K562 (cell line): Measurements from ENCODE around the gene MYADML2. TPM values are rescaled to one million over a fixed set of nuclear protein-coding genes. Genes with fewer than 3 reads are reported as not detected.

Experiments
- CC2D1A ChIP-seq: fragments of 450-650 bp; IDR thresholded peaks from 2 replicates; pipeline ENCODE4 v1.6.1; 2017; ENCODE audit warnings: mild to moderate bottlenecking
- CCNT2 ChIP-seq: IDR thresholded peaks from 2 replicates; pipeline ENCODE4 v1.6.1; 2011; ENCODE audit warnings: borderline replicate concordance, low read depth, mild to moderate bottlenecking, moderate library complexity, mixed read lengths, low read length; ENCODE audit not compliant: insufficient read length; ENCODE audit errors: extremely low read depth
- COPS2 ChIP-seq: fragments of 450-650 bp; conservative IDR thresholded peaks from 2 replicates; pipeline ENCODE4 v1.6.1; 2016; ENCODE audit warnings: mild to moderate bottlenecking, moderate library complexity
- DIDO1 ChIP-seq: fragments of 450-650 bp; IDR thresholded peaks from 2 replicates; pipeline ENCODE4 v1.6.1; 2016; ENCODE audit warnings: low read depth, missing biosample characterization, missing genetic modification characterization
- DLX4 ChIP-seq: fragments of 250-450 bp; sonication (Bioruptor Pico); IDR thresholded peaks from 2 replicates; pipeline ENCODE4 v1.6.1; 2021; ENCODE audit warnings: mild to moderate bottlenecking
- FOS ChIP-seq: IDR thresholded peaks from 3 replicates; pipeline ENCODE4 v1.6.1; 2011; ENCODE audit not compliant: insufficient read length; ENCODE audit errors: extremely low read depth
- FOXJ2 ChIP-seq: fragments of 200-800 bp; sonication (Bioruptor generic); IDR thresholded peaks from 2 replicates; pipeline ENCODE4 v1.6.1; 2016; ENCODE audit warnings: missing genetic modification characterization, missing compliant biosample characterization
- HES1 ChIP-seq: fragments of 450-650 bp; IDR thresholded peaks from 2 replicates; pipeline ENCODE4 v1.6.1; 2016; ENCODE audit warnings: low read depth, mild to moderate bottlenecking, moderate library complexity
- ID3 ChIP-seq, 2 experiments: fragments of 250-450 bp in 1 of 2; fragments of 450-650 bp in 1 of 2; sonication (Bioruptor Pico) in 1 of 2; IDR thresholded peaks; 2 replicates each; pipeline versions ENCODE4 v1.6.1 to v1.8.0; 2016 to 2021; ENCODE audit warnings: mild to moderate bottlenecking in 2 of 2, moderate library complexity in 2 of 2, missing compliant biosample characterization in 1 of 2, missing genetic modification characterization in 1 of 2
- KLF13 ChIP-seq: fragments of 450-650 bp; IDR thresholded peaks from 2 replicates; pipeline ENCODE4 v1.6.1; 2016; ENCODE audit warnings: missing genetic modification characterization, low read depth, mild to moderate bottlenecking, missing compliant biosample characterization, moderate library complexity, borderline replicate concordance
- KLF6 ChIP-seq: fragments of 250-450 bp; sonication (Bioruptor Pico); IDR thresholded peaks from 2 replicates; pipeline ENCODE4 v1.4.0; 2020; ENCODE audit warnings: mild to moderate bottlenecking, moderate library complexity, borderline replicate concordance
- MYNN ChIP-seq, 2 experiments: sonication (generic); formaldehyde crosslinking in 1 of 2; IDR thresholded peaks; 2 replicates each; pipeline versions ENCODE4 v1.5.0 to v1.6.1; 2016 to 2020; ENCODE audit warnings: antibody characterized with exemption in 1 of 2, missing genetic modification reagents in 1 of 2
- PURB ChIP-seq: sonication (generic); formaldehyde crosslinking; IDR thresholded peaks from 2 replicates; pipeline ENCODE4 v1.9.0; 2021; ENCODE audit warnings: low read depth, mild to moderate bottlenecking, missing genetic modification reagents
- TARDBP ChIP-seq: fragments of 450-650 bp; IDR thresholded peaks from 2 replicates; pipeline ENCODE4 v1.6.1; 2016
- ZBTB34 ChIP-seq: fragments of 250-450 bp; sonication (Bioruptor Pico); IDR thresholded peaks from 2 replicates; pipeline ENCODE4 v1.8.0; 2021; ENCODE audit warnings: mild to moderate bottlenecking, moderate library complexity
- ZNF133 ChIP-seq: fragments of 250-450 bp; sonication (Bioruptor Pico); IDR thresholded peaks from 2 replicates; pipeline ENCODE4 v1.4.0; 2020; ENCODE audit warnings: mild to moderate bottlenecking
- ZNF175 ChIP-seq: fragments of 200-800 bp; sonication (Bioruptor generic); IDR thresholded peaks from 2 replicates; pipeline ENCODE4 v1.6.1; 2016; ENCODE audit warnings: low read depth, mild to moderate bottlenecking, missing genetic modification characterization, missing compliant biosample characterization
- ZNF347 ChIP-seq: fragments of 450-650 bp; formaldehyde crosslinking; IDR thresholded peaks from 2 replicates; pipeline ENCODE4 v1.4.0; 2020; ENCODE audit warnings: low read depth, mild to moderate bottlenecking, moderate library complexity
- ZNF551 ChIP-seq: fragments of 250-450 bp; sonication (Bioruptor Pico); IDR thresholded peaks from 2 replicates; pipeline ENCODE4 v1.5.0; 2021; ENCODE audit warnings: mild to moderate bottlenecking, moderate library complexity
- ZNF644 ChIP-seq: fragments of 200-800 bp; sonication (Bioruptor generic); IDR thresholded peaks from 2 replicates; pipeline ENCODE4 v1.6.1; 2016; ENCODE audit warnings: low read depth, missing genetic modification characterization, missing compliant biosample characterization
- polyA plus RNA-seq, 8 experiments: library from polyadenylated mRNA; depleted of rRNA in 4 of 8; stranded (reverse) in 5 of 8; unstranded in 3 of 8; fragments of >200 nt; fragmentation: Nextera tagmentation in 2 of 8; fragmentation: Illumina TruSeq in 1 of 8; extraction: Ambion mirVana in 2 of 8; extraction: Trizol in 1 of 8; gene quantifications; 2 replicates each; pipeline versions ENCODE4 v1.2.1 to v1.2.3, GENCODE V29; 2011 to 2014; ENCODE audit warnings: inconsistent platforms in 1 of 8, missing spikeins in 1 of 8
- total RNA-seq, 7 experiments: library from RNA; depleted of rRNA in 6 of 7; stranded (reverse); fragments of >200 nt in 6 of 7; fragmentation: Illumina TruSeq in 2 of 7; extraction: Trizol in 2 of 7; gene quantifications; 2 replicates each; pipeline versions ENCODE4 v1.2.1 to v1.2.3, GENCODE V29; 2011 to 2021; ENCODE audit warnings: low replicate concordance in 1 of 7
- TF ChIP-seq, protein P1 (sequence below): fragments of 450-650 bp; IDR thresholded peaks from 2 replicates; pipeline ENCODE4 v1.6.1; 2017; ENCODE audit warnings: antibody characterized with exemption, mild to moderate bottlenecking

Gene MYADML2
- total and polyA plus RNA-seq, 9 of the 15 experiments (the other 6 are each of a cell fraction or from before 2014, with no cell fraction given) = not detected

DNA sequence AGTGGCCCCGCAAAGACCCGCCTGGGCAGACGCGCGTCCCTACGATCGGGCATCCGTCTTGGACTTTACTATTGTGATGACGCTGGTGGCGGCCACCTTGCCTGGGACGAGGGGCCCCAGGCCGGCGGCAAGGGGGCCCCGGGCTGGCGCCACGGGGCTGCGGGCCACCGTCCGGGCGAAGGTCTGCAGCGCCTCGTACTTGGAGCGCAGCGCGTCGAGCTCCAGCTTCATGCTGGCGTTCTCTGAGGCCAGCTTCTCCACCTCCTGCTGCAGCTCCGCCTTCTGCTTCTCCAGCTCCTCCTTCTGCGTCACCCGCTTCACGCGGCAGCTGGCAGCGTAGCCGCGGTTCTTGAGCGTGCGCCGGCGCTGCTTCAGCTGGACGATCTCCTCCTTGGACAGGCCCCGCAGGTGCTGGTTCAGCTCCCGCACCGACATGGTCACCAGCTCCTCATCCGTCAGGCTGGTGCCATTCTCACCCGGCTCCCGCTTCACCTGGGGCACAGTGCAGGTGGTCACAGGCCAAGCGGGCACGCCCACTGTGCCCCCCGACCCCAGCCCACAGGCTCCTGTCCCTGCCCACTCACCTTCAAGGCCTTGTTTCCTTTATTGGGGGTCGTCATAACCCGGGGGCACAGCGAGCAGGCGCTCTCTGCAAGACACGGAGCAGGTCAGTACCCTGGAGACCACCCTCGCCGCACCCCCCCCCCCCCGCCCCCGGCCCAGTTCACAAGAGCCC lies 24.3 kb downstream of the MYADML2 start (continued):
- no peak for TF ChIP-seq ZNF644
- TF ChIP-seq DIDO1 = no peak
- no peak for TF ChIP-seq DLX4 (CRISPR knock-in tag)
- TF ChIP-seq ZNF133 (CRISPR knock-in tag) = no peak
- TF ChIP-seq KLF6 (CRISPR knock-in tag) = no peak
- TF ChIP-seq ZBTB34 (CRISPR knock-in tag) = no peak
- TF ChIP-seq MYNN (IDR thresholded peaks at IDR 0.05) = no peak
- no peak for TF ChIP-seq MYNN (CRISPR knock-in tag; IDR thresholded peaks at IDR 0.05)
- no peak for TF ChIP-seq COPS2
- no peak for TF ChIP-seq ID3 (CRISPR knock-in tag; IDR thresholded peaks at IDR 0.05)
- no peak for TF ChIP-seq ID3 (tag; IDR thresholded peaks at IDR 0.05)
- no peak for TF ChIP-seq KLF13
- TF ChIP-seq, protein P1, sequence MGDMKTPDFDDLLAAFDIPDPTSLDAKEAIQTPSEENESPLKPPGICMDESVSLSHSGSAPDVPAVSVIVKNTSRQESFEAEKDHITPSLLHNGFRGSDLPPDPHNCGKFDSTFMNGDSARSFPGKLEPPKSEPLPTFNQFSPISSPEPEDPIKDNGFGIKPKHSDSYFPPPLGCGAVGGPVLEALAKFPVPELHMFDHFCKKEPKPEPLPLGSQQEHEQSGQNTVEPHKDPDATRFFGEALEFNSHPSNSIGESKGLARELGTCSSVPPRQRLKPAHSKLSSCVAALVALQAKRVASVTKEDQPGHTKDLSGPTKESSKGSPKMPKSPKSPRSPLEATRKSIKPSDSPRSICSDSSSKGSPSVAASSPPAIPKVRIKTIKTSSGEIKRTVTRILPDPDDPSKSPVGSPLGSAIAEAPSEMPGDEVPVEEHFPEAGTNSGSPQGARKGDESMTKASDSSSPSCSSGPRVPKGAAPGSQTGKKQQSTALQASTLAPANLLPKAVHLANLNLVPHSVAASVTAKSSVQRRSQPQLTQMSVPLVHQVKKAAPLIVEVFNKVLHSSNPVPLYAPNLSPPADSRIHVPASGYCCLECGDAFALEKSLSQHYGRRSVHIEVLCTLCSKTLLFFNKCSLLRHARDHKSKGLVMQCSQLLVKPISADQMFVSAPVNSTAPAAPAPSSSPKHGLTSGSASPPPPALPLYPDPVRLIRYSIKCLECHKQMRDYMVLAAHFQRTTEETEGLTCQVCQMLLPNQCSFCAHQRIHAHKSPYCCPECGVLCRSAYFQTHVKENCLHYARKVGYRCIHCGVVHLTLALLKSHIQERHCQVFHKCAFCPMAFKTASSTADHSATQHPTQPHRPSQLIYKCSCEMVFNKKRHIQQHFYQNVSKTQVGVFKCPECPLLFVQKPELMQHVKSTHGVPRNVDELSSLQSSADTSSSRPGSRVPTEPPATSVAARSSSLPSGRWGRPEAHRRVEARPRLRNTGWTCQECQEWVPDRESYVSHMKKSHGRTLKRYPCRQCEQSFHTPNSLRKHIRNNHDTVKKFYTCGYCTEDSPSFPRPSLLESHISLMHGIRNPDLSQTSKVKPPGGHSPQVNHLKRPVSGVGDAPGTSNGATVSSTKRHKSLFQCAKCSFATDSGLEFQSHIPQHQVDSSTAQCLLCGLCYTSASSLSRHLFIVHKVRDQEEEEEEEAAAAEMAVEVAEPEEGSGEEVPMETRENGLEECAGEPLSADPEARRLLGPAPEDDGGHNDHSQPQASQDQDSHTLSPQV = peak; percentile 92
- no peak for TF ChIP-seq CC2D1A
- no peak for TF ChIP-seq PURB (CRISPR knock-in tag)
- no peak for TF ChIP-seq ZNF347 (CRISPR knock-in tag)
- TF ChIP-seq ZNF551 = no peak
- no peak for TF ChIP-seq TARDBP
- TF ChIP-seq FOS = no peak
- no peak for TF ChIP-seq HES1
- peak; percentile 24 for TF ChIP-seq CCNT2
- TF ChIP-seq FOXJ2 (tag) = no peak
- TF ChIP-seq ZNF175 (CRISPR knock-in tag) = no peak
